ENCODE results near the gene LIPC.

DNA sequence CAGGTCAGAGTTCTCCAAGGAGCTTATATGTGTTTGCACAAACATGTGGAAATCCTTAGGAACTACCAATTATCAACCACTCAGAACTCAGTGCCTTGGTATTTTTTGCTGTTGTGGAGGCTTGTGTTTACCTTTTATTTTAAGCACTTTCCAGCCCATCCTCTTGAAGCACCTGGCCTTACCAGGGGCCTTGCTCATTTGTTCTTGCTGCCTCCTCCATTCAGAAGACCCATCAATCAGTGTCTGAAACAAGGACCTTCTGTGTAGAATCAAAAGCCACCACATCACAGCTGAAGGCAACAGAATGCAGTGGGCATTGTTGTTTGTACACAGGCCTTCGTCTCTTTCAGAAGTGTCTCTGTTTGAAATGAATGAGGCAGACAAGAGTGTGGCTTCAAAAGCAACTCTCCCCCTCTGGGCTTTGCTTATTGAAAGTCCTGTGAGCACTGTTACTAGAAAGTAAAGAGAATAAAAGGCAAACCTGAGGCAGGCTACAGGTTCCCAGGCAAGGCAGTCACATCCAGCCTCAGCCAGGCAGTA is 24.5 kb upstream of the LIPC start:
- TF ChIP-seq GATA1 (IDR thresholded peaks at IDR 0.05; ENCODE audit: low read depth, low read length) (no peak), POLR2A (IDR thresholded peaks at IDR 0.05; ENCODE audit: low read length) (no peak)

Measured in erythroblast (primary cell).